Stomach (tissue), 4 donors: ENCODE measurements around the gene DMXL1.

Experiments
- CTCF ChIP-seq, 7 experiments: fragments of 450-650 bp in 4 of 7; fragments of 200-600 bp in 3 of 7; sonication (generic) in 3 of 7; IDR thresholded peaks; one replicate each; pipeline ENCODE4 v1.5.1; 2016 to 2019; ENCODE audit warnings: antibody characterized with exemption in 7 of 7, control low read depth in 2 of 7, mild to moderate bottlenecking in 1 of 7
- EP300 ChIP-seq: sonication (generic); formaldehyde crosslinking; IDR thresholded peaks from one replicate; pipeline ENCODE4 v1.6.1; 2017; ENCODE audit warnings: antibody characterized with exemption

GRCh38 chr5:119079318-119079921, 8.5 kb downstream of the DMXL1 start:
- TF ChIP-seq EP300 (no peak), CTCF (IDR thresholded peaks at IDR 0.05) (no peak)
